MM.1S (cell line): ENCODE data around the gene CDRT4.

Experiments used
- EZH2 ChIP-seq: fragments of 300-600 bp; sonication (generic); optimal IDR thresholded peaks from 2 replicates; pipeline ENCODE3; 2017; ENCODE audit warnings: low read depth, mild to moderate bottlenecking, antibody characterized with exemption, low read length, mixed read lengths
- EZH2phosphoT487 ChIP-seq: fragments of 300-600 bp; sonication (generic); IDR thresholded peaks from 2 replicates; pipeline ENCODE4 v1.6.1; 2018; ENCODE audit warnings: antibody characterized with exemption, low read length
- TF ChIP-seq, protein P1 (sequence below): fragments of 300-600 bp; sonication (generic); IDR thresholded peaks from 2 replicates; pipeline ENCODE4 v1.5.1; 2016; ENCODE audit warnings: antibody characterized with exemption, low read length, mixed read lengths

DNA sequence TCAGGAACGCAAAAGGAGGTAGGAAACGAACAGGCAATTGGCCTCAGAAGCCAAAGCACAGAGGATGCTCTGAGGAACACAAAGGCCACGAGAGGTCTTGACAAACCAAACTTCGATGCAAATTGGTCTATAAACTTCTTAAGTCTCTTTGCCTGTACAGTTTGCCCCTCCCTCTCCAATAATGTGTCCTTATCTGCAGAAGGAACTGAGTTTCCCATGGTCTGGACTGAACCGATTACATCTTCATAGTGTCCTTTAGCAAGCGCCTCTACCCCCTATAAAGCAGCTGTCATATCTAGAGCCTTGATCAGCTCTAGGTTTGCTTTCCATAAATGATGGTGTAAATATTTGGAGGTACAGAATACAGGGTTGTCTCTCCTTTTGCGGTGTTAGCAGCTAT lies 3.1 kb upstream of the CDRT4 start:
- TF ChIP-seq, protein P1, sequence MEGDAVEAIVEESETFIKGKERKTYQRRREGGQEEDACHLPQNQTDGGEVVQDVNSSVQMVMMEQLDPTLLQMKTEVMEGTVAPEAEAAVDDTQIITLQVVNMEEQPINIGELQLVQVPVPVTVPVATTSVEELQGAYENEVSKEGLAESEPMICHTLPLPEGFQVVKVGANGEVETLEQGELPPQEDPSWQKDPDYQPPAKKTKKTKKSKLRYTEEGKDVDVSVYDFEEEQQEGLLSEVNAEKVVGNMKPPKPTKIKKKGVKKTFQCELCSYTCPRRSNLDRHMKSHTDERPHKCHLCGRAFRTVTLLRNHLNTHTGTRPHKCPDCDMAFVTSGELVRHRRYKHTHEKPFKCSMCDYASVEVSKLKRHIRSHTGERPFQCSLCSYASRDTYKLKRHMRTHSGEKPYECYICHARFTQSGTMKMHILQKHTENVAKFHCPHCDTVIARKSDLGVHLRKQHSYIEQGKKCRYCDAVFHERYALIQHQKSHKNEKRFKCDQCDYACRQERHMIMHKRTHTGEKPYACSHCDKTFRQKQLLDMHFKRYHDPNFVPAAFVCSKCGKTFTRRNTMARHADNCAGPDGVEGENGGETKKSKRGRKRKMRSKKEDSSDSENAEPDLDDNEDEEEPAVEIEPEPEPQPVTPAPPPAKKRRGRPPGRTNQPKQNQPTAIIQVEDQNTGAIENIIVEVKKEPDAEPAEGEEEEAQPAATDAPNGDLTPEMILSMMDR = no peak
- TF ChIP-seq EZH2phosphoT487 (no peak), EZH2 (no peak)
